GM23338 (cell line): Measurements from ENCODE around the gene TEKT2. TPM values are rescaled to one million over a fixed set of nuclear protein-coding genes. Genes with fewer than 3 reads are reported as not detected.

ENCODE experiments used
- ATAC-seq: fragments of 200-7000 bp; cut with Tn5 transposase; 3 replicates; pipeline ENCODE4 v1.9.1; 2020
- DNase-seq: peaks from one replicate; pipeline ENCODE4 v3.0.0-alpha.2; 2015; ENCODE audit warnings: low spot score
- H2AFZ ChIP-seq: fragments of 200-600 bp; sonication (generic); 2 replicates; pipeline ENCODE4 v1.8.0; 2016; ENCODE audit warnings: antibody characterized with exemption, mild to moderate bottlenecking, moderate library complexity
- H3F3A ChIP-seq: fragments of 200-600 bp; sonication (generic); replicated peaks from 2 replicates; pipeline ENCODE4 v1.8.0; 2017; ENCODE audit warnings: antibody characterized with exemption, mixed run types, low read depth
- H3K27ac ChIP-seq: fragments of 200-600 bp; sonication (generic); 2 replicates; pipeline ENCODE4 v1.6.1; 2016; ENCODE audit warnings: low read depth
- H3K27me3 ChIP-seq: fragments of 200-600 bp; sonication (generic); 2 replicates; pipeline ENCODE4 v1.8.0; 2016; ENCODE audit warnings: mild to moderate bottlenecking, mixed run types, moderate library complexity; ENCODE audit not compliant: insufficient read depth
- H3K36me3 ChIP-seq: fragments of 200-600 bp; sonication (generic); 2 replicates; pipeline ENCODE4 v1.8.0; 2016; ENCODE audit warnings: mild to moderate bottlenecking; ENCODE audit not compliant: insufficient read depth
- H3K4me1 ChIP-seq: fragments of 200-600 bp; sonication (generic); 2 replicates; pipeline ENCODE4 v1.8.0; 2016; ENCODE audit warnings: mild to moderate bottlenecking, moderate library complexity; ENCODE audit not compliant: insufficient read depth
- H3K4me2 ChIP-seq: fragments of 200-600 bp; sonication (generic); 2 replicates; pipeline ENCODE4 v1.7.1; 2017; ENCODE audit warnings: mixed run types
- H3K4me3 ChIP-seq: fragments of 200-600 bp; sonication (generic); 2 replicates; pipeline ENCODE4 v1.6.1; 2016; ENCODE audit warnings: mixed run types
- H3K79me2 ChIP-seq: fragments of 200-600 bp; sonication (generic); replicated peaks from 2 replicates; pipeline ENCODE4 v1.8.0; 2017; ENCODE audit warnings: mild to moderate bottlenecking; ENCODE audit not compliant: insufficient read depth
- H3K9me2 ChIP-seq: fragments of 200-600 bp; sonication (generic); 2 replicates; pipeline ENCODE4 v1.8.0; 2017; ENCODE audit not compliant: insufficient read depth
- H4K20me1 ChIP-seq: fragments of 200-600 bp; sonication (generic); replicated peaks from 2 replicates; pipeline ENCODE4 v1.8.0; 2017; ENCODE audit warnings: mild to moderate bottlenecking; ENCODE audit not compliant: insufficient read depth
- H3K27ac Mint-ChIP-seq: 2 replicates; pipeline ENCODE4 v1.8.0; 2020; ENCODE audit warnings: inconsistent platforms, mild to moderate bottlenecking, moderate library complexity, mixed read lengths
- H3K27me3 Mint-ChIP-seq: 3 replicates; pipeline ENCODE4 v1.8.0; 2022; ENCODE audit warnings: low read depth, mild to moderate bottlenecking, moderate library complexity, mixed read lengths, inconsistent platforms; ENCODE audit not compliant: insufficient read depth, poor library complexity
- H3K36me3 Mint-ChIP-seq: 3 replicates; pipeline ENCODE4 v1.8.0; 2021; ENCODE audit warnings: low read depth, mild to moderate bottlenecking, inconsistent platforms, moderate library complexity, mixed read lengths
- H3K4me1 Mint-ChIP-seq: 3 replicates; pipeline ENCODE4 v1.8.0; 2020; ENCODE audit warnings: mild to moderate bottlenecking, inconsistent platforms, mixed read lengths
- H3K4me3 Mint-ChIP-seq: 3 replicates; pipeline ENCODE4 v1.8.0; 2021; ENCODE audit warnings: moderate library complexity, mild to moderate bottlenecking, inconsistent platforms, mixed read lengths
- H3K9me3 Mint-ChIP-seq: 3 replicates; pipeline ENCODE4 v1.8.0; 2020; ENCODE audit warnings: moderate library complexity, mild to moderate bottlenecking, inconsistent platforms, mixed read lengths
- CREB1 ChIP-seq: fragments of 250-450 bp; sonication (Bioruptor Pico); IDR thresholded peaks from 2 replicates; pipeline ENCODE4 v1.5.0; 2020; ENCODE audit warnings: low read depth, mild to moderate bottlenecking, moderate library complexity
- ETS1 ChIP-seq: IDR thresholded peaks from 2 replicates; pipeline ENCODE4 v1.6.1; 2016; ENCODE audit warnings: antibody characterized with exemption
- EZH2 ChIP-seq: fragments of 200-600 bp; sonication (generic); IDR thresholded peaks from one replicate; pipeline ENCODE4 v1.8.0; 2017; ENCODE audit warnings: antibody characterized with exemption, mild to moderate bottlenecking, low read depth; ENCODE audit not compliant: unreplicated experiment
- EZH2phosphoT487 ChIP-seq: fragments of 200-600 bp; sonication (generic); IDR thresholded peaks from one replicate; pipeline ENCODE4 v1.8.1; 2018; ENCODE audit warnings: antibody characterized with exemption; ENCODE audit not compliant: unreplicated experiment
- JUNB ChIP-seq: IDR thresholded peaks from one replicate; pipeline ENCODE4 v1.6.1; 2016; ENCODE audit warnings: antibody characterized with exemption; ENCODE audit not compliant: unreplicated experiment
- NANOG ChIP-seq: IDR thresholded peaks from 2 replicates; pipeline ENCODE4 v1.6.1; 2016; ENCODE audit warnings: antibody characterized with exemption, borderline replicate concordance
- POLR2AphosphoS5 ChIP-seq: IDR thresholded peaks from 2 replicates; pipeline ENCODE4 v1.6.1; 2016; ENCODE audit warnings: antibody characterized with exemption, low read depth
- STAT1 ChIP-seq: IDR thresholded peaks from one replicate; pipeline ENCODE4 v1.6.1; 2016; ENCODE audit warnings: antibody characterized with exemption; ENCODE audit not compliant: unreplicated experiment
- ZNF114 ChIP-seq: fragments of 250-450 bp; sonication (Bioruptor Pico); IDR thresholded peaks from 2 replicates; pipeline ENCODE4 v1.5.0; 2020; ENCODE audit warnings: mild to moderate bottlenecking, moderate library complexity
- ZNF331 ChIP-seq: fragments of 250-450 bp; sonication (Bioruptor Pico); IDR thresholded peaks from 2 replicates; pipeline ENCODE4 v1.5.0; 2020; ENCODE audit warnings: low read depth, mild to moderate bottlenecking, moderate library complexity
- ZNF462 ChIP-seq: fragments of 250-450 bp; sonication (Bioruptor Pico); IDR thresholded peaks from 2 replicates; pipeline ENCODE4 v1.5.0; 2020; ENCODE audit warnings: mild to moderate bottlenecking, moderate library complexity
- polyA plus RNA-seq: library from polyadenylated mRNA; unstranded; fragments of >200 nt; fragmentation: Nextera tagmentation; extraction: Ambion mirVana; gene quantifications from 2 replicates; pipeline ENCODE4 v1.2.1, GENCODE V29; 2016
- total RNA-seq: library from RNA; depleted of rRNA; stranded (reverse); fragments of >200 nt; shearing (Covaris generic); gene quantifications from 2 replicates; pipeline ENCODE4 v1.2.3, GENCODE V29; 2014
- TF ChIP-seq, protein P1 (sequence below), 2 experiments: fragments of 200-600 bp in 1 of 2; sonication (generic) in 1 of 2; conservative IDR thresholded peaks; 2 replicates each; pipeline versions ENCODE4 v1.5.1 to v1.6.1; 2016 to 2017; ENCODE audit warnings: antibody characterized with exemption in 2 of 2, low read depth in 2 of 2, mild to moderate bottlenecking in 2 of 2, moderate library complexity in 1 of 2
- TF ChIP-seq, protein P2 (sequence below): IDR thresholded peaks from one replicate; pipeline ENCODE4 v1.6.1; 2018; ENCODE audit warnings: antibody characterized with exemption; ENCODE audit not compliant: unreplicated experiment

TEKT2 gene
- total and polyA plus RNA-seq, 2 experiments from 2014 or later: 0.36 to 0.94 TPM

- H3K27ac Mint-ChIP-seq: no peak overlapping the region
- H4K20me1 ChIP-seq: no peaks in the 10 kb centered on the region
These were observed 45.0 kb downstream of the TEKT2 start for GRCh38 chr1:36128905-36129206.

More at GRCh38 chr1:36128905-36129206, 45.0 kb downstream of the TEKT2 start:
- Mint-ChIP-seq H3K36me3 (no peaks in the 10 kb centered on the region), H3K27me3 (peaks cover 37% of the 10 kb centered on the region), H3K4me1 (peaks cover 10% of the 10 kb centered on the region), H3K9me3 (no peaks in the 10 kb centered on the region), H3K4me3 (no peak overlapping the region)
- no peak for TF ChIP-seq EZH2phosphoT487
- TF ChIP-seq, protein P1, sequence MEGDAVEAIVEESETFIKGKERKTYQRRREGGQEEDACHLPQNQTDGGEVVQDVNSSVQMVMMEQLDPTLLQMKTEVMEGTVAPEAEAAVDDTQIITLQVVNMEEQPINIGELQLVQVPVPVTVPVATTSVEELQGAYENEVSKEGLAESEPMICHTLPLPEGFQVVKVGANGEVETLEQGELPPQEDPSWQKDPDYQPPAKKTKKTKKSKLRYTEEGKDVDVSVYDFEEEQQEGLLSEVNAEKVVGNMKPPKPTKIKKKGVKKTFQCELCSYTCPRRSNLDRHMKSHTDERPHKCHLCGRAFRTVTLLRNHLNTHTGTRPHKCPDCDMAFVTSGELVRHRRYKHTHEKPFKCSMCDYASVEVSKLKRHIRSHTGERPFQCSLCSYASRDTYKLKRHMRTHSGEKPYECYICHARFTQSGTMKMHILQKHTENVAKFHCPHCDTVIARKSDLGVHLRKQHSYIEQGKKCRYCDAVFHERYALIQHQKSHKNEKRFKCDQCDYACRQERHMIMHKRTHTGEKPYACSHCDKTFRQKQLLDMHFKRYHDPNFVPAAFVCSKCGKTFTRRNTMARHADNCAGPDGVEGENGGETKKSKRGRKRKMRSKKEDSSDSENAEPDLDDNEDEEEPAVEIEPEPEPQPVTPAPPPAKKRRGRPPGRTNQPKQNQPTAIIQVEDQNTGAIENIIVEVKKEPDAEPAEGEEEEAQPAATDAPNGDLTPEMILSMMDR (conservative IDR thresholded peaks at IDR 0.05; ENCODE audit: low read depth in 2 of 2): no peak
- no peak for TF ChIP-seq STAT1
- no peak for TF ChIP-seq JUNB
- TF ChIP-seq CREB1 (CRISPR knock-in tag): no peak
- TF ChIP-seq ZNF114 (CRISPR knock-in tag): no peak
- no peak for TF ChIP-seq NANOG
- TF ChIP-seq EZH2: no peak
- no peak for TF ChIP-seq ETS1
- TF ChIP-seq ZNF331 (CRISPR knock-in tag): no peak
- TF ChIP-seq ZNF462 (CRISPR knock-in tag): no peak
- TF ChIP-seq, protein P2, sequence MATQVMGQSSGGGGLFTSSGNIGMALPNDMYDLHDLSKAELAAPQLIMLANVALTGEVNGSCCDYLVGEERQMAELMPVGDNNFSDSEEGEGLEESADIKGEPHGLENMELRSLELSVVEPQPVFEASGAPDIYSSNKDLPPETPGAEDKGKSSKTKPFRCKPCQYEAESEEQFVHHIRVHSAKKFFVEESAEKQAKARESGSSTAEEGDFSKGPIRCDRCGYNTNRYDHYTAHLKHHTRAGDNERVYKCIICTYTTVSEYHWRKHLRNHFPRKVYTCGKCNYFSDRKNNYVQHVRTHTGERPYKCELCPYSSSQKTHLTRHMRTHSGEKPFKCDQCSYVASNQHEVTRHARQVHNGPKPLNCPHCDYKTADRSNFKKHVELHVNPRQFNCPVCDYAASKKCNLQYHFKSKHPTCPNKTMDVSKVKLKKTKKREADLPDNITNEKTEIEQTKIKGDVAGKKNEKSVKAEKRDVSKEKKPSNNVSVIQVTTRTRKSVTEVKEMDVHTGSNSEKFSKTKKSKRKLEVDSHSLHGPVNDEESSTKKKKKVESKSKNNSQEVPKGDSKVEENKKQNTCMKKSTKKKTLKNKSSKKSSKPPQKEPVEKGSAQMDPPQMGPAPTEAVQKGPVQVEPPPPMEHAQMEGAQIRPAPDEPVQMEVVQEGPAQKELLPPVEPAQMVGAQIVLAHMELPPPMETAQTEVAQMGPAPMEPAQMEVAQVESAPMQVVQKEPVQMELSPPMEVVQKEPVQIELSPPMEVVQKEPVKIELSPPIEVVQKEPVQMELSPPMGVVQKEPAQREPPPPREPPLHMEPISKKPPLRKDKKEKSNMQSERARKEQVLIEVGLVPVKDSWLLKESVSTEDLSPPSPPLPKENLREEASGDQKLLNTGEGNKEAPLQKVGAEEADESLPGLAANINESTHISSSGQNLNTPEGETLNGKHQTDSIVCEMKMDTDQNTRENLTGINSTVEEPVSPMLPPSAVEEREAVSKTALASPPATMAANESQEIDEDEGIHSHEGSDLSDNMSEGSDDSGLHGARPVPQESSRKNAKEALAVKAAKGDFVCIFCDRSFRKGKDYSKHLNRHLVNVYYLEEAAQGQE: no peak
- no peak for TF ChIP-seq POLR2AphosphoS5
- H3K27ac ChIP-seq: no peak overlapping the region
- ATAC-seq (no peak), DNase-seq (no peak)
- no peak overlapping the region for H3K4me3 ChIP-seq
- peaks cover 23% of the 10 kb centered on the region for H3K27me3 ChIP-seq
- no peaks in the 10 kb centered on the region for H3F3A ChIP-seq
- no peak overlapping the region for H3K4me2 ChIP-seq
- H3K4me1 ChIP-seq: peaks cover 6% of the 10 kb centered on the region; the same call in 1 of the 2 replicates
- H3K79me2 ChIP-seq: no peaks in the 10 kb centered on the region
- H3K9me2 ChIP-seq: no peaks in the 10 kb centered on the region
- H2AFZ ChIP-seq: no peak overlapping the region
- no peaks in the 10 kb centered on the region for H3K36me3 ChIP-seq
